A549 treated with dexamethasone at 1 μM for 4 hours (cell line): ENCODE results near the gene OR4N5. TPM values are rescaled to one million over a fixed set of nuclear protein-coding genes. Genes with fewer than 3 reads are reported as not detected.

Experiments used
- total RNA-seq: library from RNA; stranded (reverse); fragments of 200-300 nt; extraction: Qiagen RNA extraction; gene quantifications from 5 replicates; pipeline ENCODE4 v1.2.3, GENCODE V29; 2022

OR4N5 gene, protein sequence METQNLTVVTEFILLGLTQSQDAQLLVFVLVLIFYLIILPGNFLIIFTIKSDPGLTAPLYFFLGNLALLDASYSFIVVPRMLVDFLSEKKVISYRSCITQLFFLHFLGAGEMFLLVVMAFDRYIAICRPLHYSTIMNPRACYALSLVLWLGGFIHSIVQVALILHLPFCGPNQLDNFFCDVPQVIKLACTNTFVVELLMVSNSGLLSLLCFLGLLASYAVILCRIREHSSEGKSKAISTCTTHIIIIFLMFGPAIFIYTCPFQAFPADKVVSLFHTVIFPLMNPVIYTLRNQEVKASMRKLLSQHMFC
- total RNA-seq: not detected in 5 replicates

DNA sequence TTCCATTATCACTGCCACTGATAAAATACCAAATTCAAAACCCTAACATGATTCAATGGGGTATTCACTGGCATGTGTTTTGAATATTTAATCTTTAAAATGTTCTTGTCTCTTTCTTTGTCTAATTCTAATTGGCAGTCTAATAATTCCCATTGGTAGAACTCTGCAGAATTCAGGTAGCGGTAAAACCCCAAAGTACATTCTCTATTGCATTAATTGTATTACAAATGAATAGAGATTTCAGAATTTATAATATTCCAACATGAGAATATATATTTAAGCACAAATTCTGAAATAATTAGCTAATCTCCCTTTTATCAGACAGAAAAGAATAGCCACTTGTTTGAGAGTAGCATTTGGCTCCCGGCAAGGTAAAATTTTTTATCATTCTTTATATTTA is at the start of gene OR4N5:
Gene OR4N5 (plus strand): TSS at position 301 of the 400 bp plus-strand sequence. CDS start 4,916 bp downstream, outside the sequence.

GRCh38 chr14:20110438-20110837 is 28.2 kb upstream of the OR4N5 start, which contains the start of gene OR4K17:
OR4K17 (plus strand) TSS chr14:20110739; CDS start chr14:20117500, 6,761 bp downstream.

GRCh38 chr14:20190596-20190995 is 52.0 kb downstream of the OR4N5 start, which contains the start of gene OR11G2:
OR11G2 (plus strand) TSS chr14:20190896; CDS start chr14:20197438, 6,542 bp downstream.

Other genes with a start within 250 kb of the OR4N5 start
- gene OR4K5, start 218.2 kb upstream of the OR4N5 start, total RNA-seq: not detected in 5 replicates
- not detected in 5 replicates for gene OR4K1, start 207.9 kb upstream of the OR4N5 start, total RNA-seq
- not detected in 5 replicates for gene OR4K15, start 163.2 kb upstream of the OR4N5 start, total RNA-seq
- not detected in 5 replicates for gene OR4Q2, start 136.7 kb upstream of the OR4N5 start, total RNA-seq
- not detected in 5 replicates for gene OR4K14, start 119.5 kb upstream of the OR4N5 start, total RNA-seq
- gene OR4K13, start 102.8 kb upstream of the OR4N5 start, total RNA-seq: not detected in 5 replicates
- gene OR4L1, start 78.8 kb upstream of the OR4N5 start, total RNA-seq: not detected in 5 replicates
- not detected in 5 replicates for gene OR4K17, start 28.1 kb upstream of the OR4N5 start, total RNA-seq
- not detected in 5 replicates for gene OR11G2, start 52.1 kb downstream of the OR4N5 start, total RNA-seq
- not detected in 5 replicates for gene OR11H6, start 84.9 kb downstream of the OR4N5 start, total RNA-seq
- not detected in 5 replicates for gene OR11H7, start 90.2 kb downstream of the OR4N5 start, total RNA-seq
- not detected in 5 replicates for gene OR11H4, start 100.5 kb downstream of the OR4N5 start, total RNA-seq
- 15.4 to 24.7 TPM (median 18.6 TPM) in 5 replicates for gene TTC5, start 167.1 kb downstream of the OR4N5 start, total RNA-seq
- gene CCNB1IP1, start 194.5 kb downstream of the OR4N5 start, total RNA-seq: 34.9 to 47.1 TPM (median 38.8 TPM) in 5 replicates
- gene PARP2, start 204.8 kb downstream of the OR4N5 start, total RNA-seq: 18.3 to 20.7 TPM (median 20.1 TPM) in 5 replicates